DND-41 (cell line): ENCODE measurements around the gene SND1.

Source experiments
- ATAC-seq: fragments of 200-7000 bp; cut with Tn5 transposase; 3 replicates; pipeline ENCODE4 v1.9.1; 2021; ENCODE audit warnings: low read depth; ENCODE audit not compliant: insufficient read depth
- DNase-seq: peaks from one replicate; pipeline ENCODE4 v3.0.0-alpha.2; 2020
- H2AFZ ChIP-seq: 2 replicates; pipeline ENCODE4 v1.6.0; 2012; ENCODE audit warnings: low read depth, low read length
- H3K27ac ChIP-seq: 2 replicates; pipeline ENCODE4 v1.5.1; 2012; ENCODE audit warnings: low read length, inconsistent platforms
- H3K27me3 ChIP-seq: fragments of 200-600 bp; sonication (generic); 2 replicates; pipeline ENCODE4 v1.6.0; 2012; ENCODE audit warnings: low read length, mild to moderate bottlenecking, inconsistent platforms; ENCODE audit not compliant: insufficient read depth, poor library complexity
- H3K36me3 ChIP-seq: 2 replicates; pipeline ENCODE4 v1.5.1; 2012; ENCODE audit warnings: low read length, inconsistent platforms; ENCODE audit not compliant: insufficient read depth
- H3K4me1 ChIP-seq: 2 replicates; pipeline ENCODE4 v1.5.1; 2012; ENCODE audit warnings: mild to moderate bottlenecking, low read length; ENCODE audit not compliant: insufficient read depth
- H3K4me2 ChIP-seq: 2 replicates; pipeline ENCODE4 v1.6.0; 2012; ENCODE audit warnings: mild to moderate bottlenecking, moderate library complexity, low read length, inconsistent platforms; ENCODE audit not compliant: insufficient read depth
- H3K4me3 ChIP-seq, 2 experiments: fragments of 200-600 bp in 1 of 2; shearing (Covaris generic) in 1 of 2; 2 replicates each; pipeline ENCODE4 v1.5.1; 2012 to 2016; ENCODE audit warnings: inconsistent platforms in 2 of 2, low read length in 2 of 2, mild to moderate bottlenecking in 2 of 2, low read depth in 1 of 2, moderate library complexity in 1 of 2
- H3K79me2 ChIP-seq: 2 replicates; pipeline ENCODE4 v1.6.0; 2012; ENCODE audit warnings: low read length, inconsistent platforms; ENCODE audit not compliant: insufficient read depth
- H3K9ac ChIP-seq: 2 replicates; pipeline ENCODE4 v1.6.0; 2012; ENCODE audit warnings: low read depth, mild to moderate bottlenecking, inconsistent platforms, low read length, moderate library complexity
- H3K9me3 ChIP-seq: 2 replicates; pipeline ENCODE4 v1.5.1; 2012; ENCODE audit warnings: low read length, moderate library complexity, mild to moderate bottlenecking, inconsistent platforms; ENCODE audit not compliant: insufficient read depth, severe bottlenecking
- H4K20me1 ChIP-seq: 2 replicates; pipeline ENCODE4 v1.6.0; 2012; ENCODE audit warnings: low read length; ENCODE audit not compliant: insufficient read depth
- CTCF ChIP-seq: IDR thresholded peaks from 2 replicates; pipeline ENCODE4 v1.5.1; 2012; ENCODE audit warnings: borderline replicate concordance, low read length, moderate library complexity, mild to moderate bottlenecking; ENCODE audit not compliant: poor library complexity, severe bottlenecking; ENCODE audit errors: extremely low read depth
- EZH2 ChIP-seq: IDR thresholded peaks from 3 replicates; pipeline ENCODE4 v1.6.1; 2012; ENCODE audit warnings: borderline replicate concordance, low read depth, mild to moderate bottlenecking, moderate library complexity, low read length, inconsistent platforms; ENCODE audit not compliant: severe bottlenecking

Gene SND1

GRCh38 chr7:127810113-127810512 lies 158.1 kb downstream of the SND1 start:
- TF ChIP-seq EZH2 (no peak), CTCF (no peak)
- Histone ChIP-seq H3K27me3 (no peaks in the 10 kb centered on the region), H3K36me3 (peaks cover 29% of the 10 kb centered on the region), H2AFZ (no peak overlapping the region), H3K79me2 (no peaks in the 10 kb centered on the region), H3K9ac (no peak overlapping the region), H4K20me1 (peaks cover 11% of the 10 kb centered on the region), H3K9me3 (no peaks in the 10 kb centered on the region), H3K4me3 (no peak overlapping the region), H3K4me1 (no peaks in the 10 kb centered on the region), H3K27ac (no peak overlapping the region), H3K4me2 (no peak overlapping the region)
- no peak for DNase-seq
- ATAC-seq: no peak

DNA sequence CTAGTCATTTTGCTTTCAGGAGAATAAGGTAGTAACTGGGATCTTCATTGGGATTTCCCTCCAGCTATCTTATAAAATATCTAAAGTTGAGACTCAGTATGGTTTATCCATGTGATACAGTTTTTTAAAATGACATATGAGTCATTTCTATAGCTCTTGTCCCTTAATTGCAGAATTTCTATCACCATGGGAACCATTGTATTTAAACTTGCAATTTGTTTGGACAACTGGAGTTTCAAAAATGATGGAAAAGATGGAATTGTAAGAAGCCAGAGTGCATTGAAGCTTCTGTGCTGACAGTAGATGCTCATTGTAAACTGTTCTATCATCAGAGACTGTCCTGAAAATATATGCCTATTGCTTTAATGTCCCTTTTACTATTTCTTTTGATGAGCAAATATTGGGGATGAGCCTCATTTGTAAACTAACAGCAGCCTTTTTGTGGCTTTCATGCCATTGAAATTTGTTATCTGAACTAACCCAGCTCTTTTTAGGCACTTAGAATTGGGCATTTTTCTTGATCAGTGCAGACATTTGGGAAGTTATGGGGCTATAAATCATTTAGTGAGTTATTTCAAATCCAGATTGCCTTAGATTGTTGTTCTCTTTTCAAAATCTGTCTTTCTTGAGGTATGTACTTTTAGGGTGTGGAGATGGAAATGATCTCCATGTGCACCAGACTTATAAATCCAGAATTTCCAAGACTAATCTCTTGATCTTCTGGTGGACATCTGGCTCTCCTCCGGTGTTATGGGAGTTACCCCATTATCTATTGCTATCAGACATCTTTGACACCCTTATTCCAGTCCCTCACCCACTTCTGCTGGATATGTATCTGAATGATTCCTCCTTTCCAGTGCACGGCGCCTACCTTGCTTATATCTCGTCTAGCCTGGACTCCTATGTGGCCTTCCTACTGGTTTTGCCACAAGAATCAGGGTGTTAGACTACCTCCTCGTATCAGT lies 159.0 kb downstream of the SND1 start:
- H3K9me3 ChIP-seq: no peaks in the 10 kb centered on the region
- no peak overlapping the region for H3K9ac ChIP-seq
- ATAC-seq (no peak), DNase-seq (no peak)
- no peak overlapping the region for H3K4me3 ChIP-seq
- peaks cover 29% of the 10 kb centered on the region for H3K36me3 ChIP-seq
- H3K27ac ChIP-seq: no peak overlapping the region
- no peak overlapping the region for H2AFZ ChIP-seq
- 0 out of 2 replicates have a peak, but pooled peaks cover 3% of the 10 kb centered on the region for H3K79me2 ChIP-seq
- no peaks in the 10 kb centered on the region for H3K4me1 ChIP-seq
- TF ChIP-seq CTCF (no peak), EZH2 (no peak)
- H4K20me1 ChIP-seq: peaks cover 19% of the 10 kb centered on the region
- no peaks in the 10 kb centered on the region for H3K27me3 ChIP-seq
- no peak overlapping the region for H3K4me2 ChIP-seq

GRCh38 chr7:127812540-127812939 lies 160.5 kb downstream of the SND1 start:
- H3K4me1 ChIP-seq: no peaks in the 10 kb centered on the region
- H3K4me2 ChIP-seq: no peak overlapping the region

More at GRCh38 chr7:127812540-127812939, 160.5 kb downstream of the SND1 start:
- 0 out of 2 replicates have a peak, but pooled peaks cover 5% of the 10 kb centered on the region for H3K79me2 ChIP-seq
- no peak overlapping the region for H3K9ac ChIP-seq
- no peak overlapping the region for H3K4me3 ChIP-seq
- peaks cover 26% of the 10 kb centered on the region for H3K36me3 ChIP-seq
- no peaks in the 10 kb centered on the region for H3K27me3 ChIP-seq
- H3K9me3 ChIP-seq: no peaks in the 10 kb centered on the region
- no peak overlapping the region for H3K27ac ChIP-seq
- TF ChIP-seq CTCF (no peak), EZH2 (no peak)
- ATAC-seq (no peak), DNase-seq (no peak)
- H2AFZ ChIP-seq: no peak overlapping the region
- H4K20me1 ChIP-seq: peaks cover 25% of the 10 kb centered on the region
